HUES6 (cell line): Measurements from ENCODE around the gene KCNH6.
A peak's percentile ranks its signal among the peaks of the same experiment; 100 is the strongest.

Experiments used
- H3K27ac ChIP-seq: 2 replicates; pipeline ENCODE4 v1.7.0; 2013; ENCODE audit warnings: low read depth, mild to moderate bottlenecking, low read length, inconsistent platforms
- H3K27me3 ChIP-seq: 2 replicates; pipeline ENCODE4 v1.6.1; 2013; ENCODE audit warnings: low read length; ENCODE audit not compliant: control insufficient read depth, insufficient read depth
- H3K36me3 ChIP-seq: 2 replicates; pipeline ENCODE4 v1.6.1; 2013; ENCODE audit warnings: low read length; ENCODE audit not compliant: control insufficient read depth, insufficient read depth
- H3K4me1 ChIP-seq: 2 replicates; pipeline ENCODE4 v1.6.1; 2013; ENCODE audit warnings: low read length; ENCODE audit not compliant: control insufficient read depth, insufficient read depth
- H3K4me3 ChIP-seq: 2 replicates; pipeline ENCODE4 v1.5.1; 2013; ENCODE audit warnings: low read depth, low read length
- H3K9ac ChIP-seq: one replicate; pipeline ENCODE4 v1.6.1; 2013; ENCODE audit warnings: mild to moderate bottlenecking, low read length
- H3K9me3 ChIP-seq: 2 replicates; pipeline ENCODE4 v1.6.1; 2013; ENCODE audit warnings: low read depth, low read length; ENCODE audit not compliant: control insufficient read depth, insufficient read depth

Gene KCNH6, protein sequence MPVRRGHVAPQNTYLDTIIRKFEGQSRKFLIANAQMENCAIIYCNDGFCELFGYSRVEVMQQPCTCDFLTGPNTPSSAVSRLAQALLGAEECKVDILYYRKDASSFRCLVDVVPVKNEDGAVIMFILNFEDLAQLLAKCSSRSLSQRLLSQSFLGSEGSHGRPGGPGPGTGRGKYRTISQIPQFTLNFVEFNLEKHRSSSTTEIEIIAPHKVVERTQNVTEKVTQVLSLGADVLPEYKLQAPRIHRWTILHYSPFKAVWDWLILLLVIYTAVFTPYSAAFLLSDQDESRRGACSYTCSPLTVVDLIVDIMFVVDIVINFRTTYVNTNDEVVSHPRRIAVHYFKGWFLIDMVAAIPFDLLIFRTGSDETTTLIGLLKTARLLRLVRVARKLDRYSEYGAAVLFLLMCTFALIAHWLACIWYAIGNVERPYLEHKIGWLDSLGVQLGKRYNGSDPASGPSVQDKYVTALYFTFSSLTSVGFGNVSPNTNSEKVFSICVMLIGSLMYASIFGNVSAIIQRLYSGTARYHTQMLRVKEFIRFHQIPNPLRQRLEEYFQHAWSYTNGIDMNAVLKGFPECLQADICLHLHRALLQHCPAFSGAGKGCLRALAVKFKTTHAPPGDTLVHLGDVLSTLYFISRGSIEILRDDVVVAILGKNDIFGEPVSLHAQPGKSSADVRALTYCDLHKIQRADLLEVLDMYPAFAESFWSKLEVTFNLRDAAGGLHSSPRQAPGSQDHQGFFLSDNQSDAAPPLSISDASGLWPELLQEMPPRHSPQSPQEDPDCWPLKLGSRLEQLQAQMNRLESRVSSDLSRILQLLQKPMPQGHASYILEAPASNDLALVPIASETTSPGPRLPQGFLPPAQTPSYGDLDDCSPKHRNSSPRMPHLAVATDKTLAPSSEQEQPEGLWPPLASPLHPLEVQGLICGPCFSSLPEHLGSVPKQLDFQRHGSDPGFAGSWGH

DNA sequence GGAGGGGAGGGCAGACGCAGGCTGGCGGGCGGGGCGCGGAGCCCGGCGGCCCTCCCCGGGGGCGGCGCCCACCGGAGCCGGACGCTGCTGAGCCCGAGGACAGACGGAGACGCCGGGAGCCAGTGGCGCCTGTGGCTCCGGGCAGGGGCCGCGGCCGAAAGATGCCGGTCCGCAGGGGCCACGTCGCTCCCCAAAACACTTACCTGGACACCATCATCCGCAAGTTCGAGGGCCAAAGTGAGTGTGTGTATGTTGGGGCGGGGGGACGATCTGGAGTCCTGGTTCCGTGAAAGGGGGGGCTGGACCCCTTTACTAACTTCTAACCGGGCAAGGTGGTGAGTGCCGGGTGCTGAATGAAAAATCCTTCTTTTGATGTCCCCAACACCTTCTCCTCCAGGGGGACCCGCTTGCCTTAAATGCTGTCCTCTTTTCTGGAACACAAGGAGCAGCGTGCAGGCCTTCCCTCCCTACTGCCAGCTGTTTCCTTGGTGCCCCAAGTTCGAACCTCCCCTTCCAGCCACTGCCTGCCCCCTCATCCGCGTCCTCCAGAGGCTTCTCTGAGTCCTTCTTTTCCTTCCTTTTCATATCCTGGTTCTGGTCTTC lies at the start of gene KCNH6:
KCNH6 (plus strand) TSS at position 106 of the 603 bp plus-strand sequence; CDS start at position 162, 56 bp downstream.
- peak within 1 kb of the TSS; percentile 34 for H3K9ac ChIP-seq
- no peaks in the 10 kb centered on the region for H3K36me3 ChIP-seq
- H3K27me3 ChIP-seq, result peaks cover 20% of the 10 kb centered on the region
- no peaks in the 10 kb centered on the region for H3K9me3 ChIP-seq
- no peak within 1 kb of the TSS for H3K27ac ChIP-seq
- peak within 1 kb of the TSS; percentile 84 for H3K4me3 ChIP-seq
- H3K4me1 ChIP-seq, result peaks cover 20% of the 10 kb centered on the region

DNA sequence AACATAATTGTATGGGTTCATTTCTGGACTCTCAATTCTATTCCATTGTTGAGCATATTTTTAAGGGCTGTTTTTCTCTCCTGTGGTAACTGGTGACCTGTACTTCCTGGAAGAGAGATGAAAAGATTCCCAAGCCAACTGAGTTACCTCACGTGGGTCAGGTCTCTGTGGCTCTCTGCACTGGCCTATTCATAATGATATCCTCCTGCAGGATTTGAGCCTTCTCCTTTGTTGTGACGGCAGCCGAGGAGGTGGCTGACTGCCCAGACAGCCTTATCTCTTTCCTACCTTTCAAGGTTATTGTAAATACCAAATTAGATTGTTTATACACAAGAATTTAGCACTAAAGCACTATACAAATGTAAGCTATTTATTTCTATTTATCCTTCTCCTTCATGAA lies 49.0 kb upstream of the KCNH6 start:
- Histone ChIP-seq H3K9me3 (no peaks in the 10 kb centered on the region), H3K4me1 (peaks cover 28% of the 10 kb centered on the region), H3K36me3 (no peaks in the 10 kb centered on the region), H3K27me3 (peaks cover 27% of the 10 kb centered on the region), H3K4me3 (no peak overlapping the region), H3K27ac (no peak overlapping the region), H3K9ac (no peak overlapping the region)

DNA sequence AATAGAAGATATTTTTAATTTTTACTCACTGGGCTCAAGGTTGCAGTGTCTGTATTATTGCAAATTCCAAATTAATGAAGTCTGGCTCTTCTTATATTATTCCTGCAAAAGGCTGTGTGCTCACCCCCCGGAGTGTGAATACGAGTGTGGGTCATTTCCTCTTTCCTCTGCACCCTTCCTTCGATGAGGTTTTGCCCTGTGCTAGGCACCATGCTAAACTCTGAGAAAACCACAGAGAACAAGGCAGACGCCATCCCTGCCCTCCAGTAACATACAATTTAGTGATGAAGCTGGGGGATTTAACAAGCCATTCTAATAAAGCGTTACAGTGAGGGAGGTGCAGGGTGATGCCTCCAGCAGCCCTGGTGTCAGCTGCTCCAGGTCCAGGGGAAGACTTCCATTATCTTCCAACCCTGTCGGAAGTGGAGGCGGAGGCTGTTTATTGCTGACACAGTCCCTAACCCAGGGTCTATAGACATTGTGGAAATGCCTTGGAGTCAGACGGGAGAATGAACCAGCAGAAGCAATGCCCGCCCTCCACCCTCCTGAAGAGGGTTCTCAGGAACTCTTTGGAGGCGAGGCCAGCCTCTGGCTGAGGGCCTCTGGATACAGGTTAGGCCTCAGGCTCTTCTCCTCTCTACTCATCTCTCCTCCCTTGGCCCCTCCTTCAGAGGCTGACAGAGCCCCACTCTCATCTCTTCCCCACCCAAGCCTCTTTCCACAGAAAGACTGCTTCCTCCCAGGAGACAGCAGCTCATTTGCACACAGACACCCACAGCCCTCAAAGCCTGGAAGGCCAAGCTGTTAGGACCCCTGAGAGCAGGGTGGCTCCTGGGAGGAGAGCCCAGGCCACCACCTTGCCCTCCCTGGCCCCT lies 48.3 kb upstream of the KCNH6 start:
- Histone ChIP-seq H3K27ac (no peak overlapping the region), H3K4me3 (no peak overlapping the region), H3K36me3 (no peaks in the 10 kb centered on the region), H3K9ac (peak overlapping the region; percentile 4), H3K27me3 (peaks cover 27% of the 10 kb centered on the region), H3K9me3 (no peaks in the 10 kb centered on the region), H3K4me1 (peaks cover 28% of the 10 kb centered on the region)

DNA sequence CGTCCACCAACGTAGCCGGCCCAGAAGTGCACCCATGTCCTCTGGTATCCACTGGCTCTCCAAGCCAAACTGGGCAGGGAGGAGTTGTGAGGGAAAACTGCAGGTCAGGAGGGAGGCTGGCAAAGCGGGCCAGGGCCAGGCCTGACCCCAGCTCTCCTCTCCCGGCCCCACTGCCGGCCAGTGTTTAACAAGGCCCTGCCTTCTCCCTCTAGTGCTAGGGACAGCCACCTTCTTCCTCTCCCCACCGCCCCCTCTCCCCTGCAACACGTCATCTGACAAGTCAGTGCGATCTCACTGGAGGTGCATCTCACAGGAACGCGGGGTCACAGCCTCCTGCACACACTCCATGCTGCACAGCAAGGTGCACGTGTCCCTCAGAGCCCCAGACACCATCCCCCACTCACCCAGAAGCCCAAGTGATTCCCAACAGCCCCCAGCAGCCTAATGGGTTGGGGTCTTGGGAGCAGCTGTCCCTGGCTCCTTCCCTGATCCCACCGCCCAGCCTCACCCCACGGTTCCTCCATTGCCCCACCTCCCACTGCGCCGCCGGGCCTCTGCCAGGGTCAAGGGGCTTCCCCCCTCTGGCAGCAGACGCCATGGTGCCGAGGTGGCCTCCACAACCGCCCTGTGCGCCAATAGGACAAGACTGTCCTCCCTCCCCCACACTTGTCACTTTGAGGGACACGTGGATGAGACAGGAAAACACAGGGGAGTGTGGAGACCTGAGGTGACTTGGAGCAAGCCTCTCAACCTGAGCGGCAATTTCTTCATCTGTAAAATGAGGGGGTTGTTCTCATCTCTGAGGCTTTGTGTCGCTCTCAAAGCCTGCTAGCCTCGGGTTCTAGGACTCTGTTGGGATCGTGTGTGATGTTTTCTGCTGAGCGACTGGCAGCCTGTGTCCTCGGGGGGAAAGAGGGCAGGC lies 47.4 kb upstream of the KCNH6 start:
- H3K36me3 ChIP-seq, result no peaks in the 10 kb centered on the region
- H3K27me3 ChIP-seq, result peaks cover 27% of the 10 kb centered on the region
- H3K9me3 ChIP-seq, result no peaks in the 10 kb centered on the region
- peak overlapping the region; percentile 26 for H3K9ac ChIP-seq
- no peak overlapping the region for H3K27ac ChIP-seq
- peak overlapping the region; percentile 52 for H3K4me3 ChIP-seq
- peaks cover 28% of the 10 kb centered on the region for H3K4me1 ChIP-seq

DNA sequence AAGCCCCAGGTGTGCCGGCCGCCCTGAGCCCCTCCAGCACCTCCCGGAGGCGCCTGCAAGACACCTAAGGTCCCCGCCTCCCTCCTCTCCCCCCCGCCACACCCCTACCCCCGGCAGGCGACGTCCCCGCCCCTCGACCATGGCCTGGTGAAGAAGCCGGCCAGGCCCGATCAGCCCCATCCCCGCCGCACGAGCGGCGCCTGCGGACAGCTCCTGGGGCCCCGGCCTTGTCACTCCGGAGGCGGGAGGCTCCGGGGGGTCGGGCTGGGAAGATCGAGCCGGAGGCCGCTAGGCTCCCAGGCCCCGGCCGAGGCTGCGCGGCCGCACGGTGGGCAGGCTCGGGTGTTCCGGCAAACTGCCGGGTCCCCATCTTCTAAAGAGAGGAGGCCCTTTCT lies 46.7 kb upstream of the KCNH6 start:
- Histone ChIP-seq H3K9ac (no peak overlapping the region), H3K9me3 (no peaks in the 10 kb centered on the region), H3K27me3 (peaks cover 27% of the 10 kb centered on the region), H3K4me3 (peak overlapping the region; percentile 52), H3K27ac (no peak overlapping the region), H3K4me1 (peaks cover 28% of the 10 kb centered on the region), H3K36me3 (no peaks in the 10 kb centered on the region)

DNA sequence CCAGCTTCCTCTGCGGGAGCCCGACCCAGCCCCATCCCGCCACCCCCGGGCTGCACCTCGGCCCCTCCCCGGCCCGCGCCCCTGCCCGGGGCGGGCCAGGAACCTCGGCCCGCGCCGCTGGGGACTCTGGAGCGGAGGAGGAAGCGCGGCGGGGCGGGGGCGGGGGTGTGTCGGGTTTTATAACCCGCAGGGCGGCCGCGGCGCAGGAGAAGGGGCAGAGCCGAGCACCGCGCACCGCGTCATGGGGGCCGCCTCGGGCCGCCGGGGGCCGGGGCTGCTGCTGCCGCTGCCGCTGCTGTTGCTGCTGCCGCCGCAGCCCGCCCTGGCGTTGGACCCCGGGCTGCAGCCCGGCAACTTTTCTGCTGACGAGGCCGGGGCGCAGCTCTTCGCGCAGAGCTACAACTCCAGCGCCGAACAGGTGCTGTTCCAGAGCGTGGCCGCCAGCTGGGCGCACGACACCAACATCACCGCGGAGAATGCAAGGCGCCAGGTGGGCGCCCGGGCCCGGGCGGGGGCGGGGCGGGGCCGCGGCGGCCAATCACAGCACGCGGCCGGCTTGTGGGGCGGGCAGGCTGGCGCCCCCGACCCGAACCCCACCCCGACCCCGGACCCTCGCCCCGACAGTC lies 46.2 kb upstream of the KCNH6 start, which contains the start of gene ACE:
ACE (plus strand) TSS at position 208 of the 626 bp plus-strand sequence; CDS start at position 242, 34 bp downstream.
- Histone ChIP-seq H3K27me3 (peaks cover 27% of the 10 kb centered on the region), H3K9me3 (no peaks in the 10 kb centered on the region)

DNA sequence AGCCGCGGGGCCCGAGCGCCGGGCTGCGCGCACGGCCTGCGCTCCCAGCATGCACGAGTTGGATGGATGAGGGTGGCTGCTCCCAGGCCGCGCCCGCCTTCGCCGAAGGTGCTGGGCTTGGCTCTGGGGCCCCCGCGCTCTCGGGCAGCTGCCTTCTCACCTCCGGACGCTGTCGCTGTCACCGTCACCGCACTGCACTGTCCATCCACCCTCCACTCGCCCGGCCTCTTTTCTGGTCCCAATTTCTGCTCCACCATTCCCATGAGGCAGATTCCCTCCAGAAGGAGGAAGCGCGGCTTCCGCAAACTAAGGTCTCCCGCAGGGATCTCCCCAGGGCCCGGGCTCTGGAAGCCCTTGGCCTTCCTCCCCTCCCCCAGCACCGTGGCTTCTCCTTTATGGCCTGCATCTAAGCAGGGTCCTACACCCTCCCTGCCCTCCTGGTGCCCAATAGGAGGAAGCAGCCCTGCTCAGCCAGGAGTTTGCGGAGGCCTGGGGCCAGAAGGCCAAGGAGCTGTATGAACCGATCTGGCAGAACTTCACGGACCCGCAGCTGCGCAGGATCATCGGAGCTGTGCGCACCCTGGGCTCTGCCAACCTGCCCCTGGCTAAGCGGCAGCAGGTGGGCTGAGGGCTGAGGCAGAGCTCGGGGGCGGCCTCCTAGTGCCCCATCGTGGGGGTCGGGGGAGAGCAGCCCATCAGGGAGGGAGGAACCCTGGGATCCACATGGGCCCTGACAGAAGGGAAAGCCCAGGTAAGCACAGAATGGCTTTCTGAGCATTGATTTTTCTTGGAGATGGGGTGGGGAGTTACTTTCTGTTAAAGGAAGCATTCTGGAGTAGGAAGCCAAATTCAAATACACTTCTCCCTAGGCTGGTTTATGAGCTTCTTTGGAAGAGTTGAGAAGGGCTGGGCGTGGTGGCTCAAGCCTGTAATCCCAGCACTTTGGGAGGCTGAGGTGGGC lies 45.4 kb upstream of the KCNH6 start:
- H3K27ac ChIP-seq, result no peak overlapping the region
- H3K9me3 ChIP-seq, result no peaks in the 10 kb centered on the region
- no peaks in the 10 kb centered on the region for H3K36me3 ChIP-seq
- H3K4me1 ChIP-seq, result peaks cover 28% of the 10 kb centered on the region
- peaks cover 27% of the 10 kb centered on the region for H3K27me3 ChIP-seq
- peak overlapping the region; percentile 60 for H3K4me3 ChIP-seq
- no peak overlapping the region for H3K9ac ChIP-seq

More for the DNA sequence above, 46.2 kb upstream of the KCNH6 start, which contains the start of gene ACE:
- H3K36me3 ChIP-seq, result no peaks in the 10 kb centered on the region
- H3K9ac ChIP-seq, result peak within 1 kb of the TSS; percentile 26
- H3K27ac ChIP-seq, result no peak within 1 kb of the TSS
- peaks cover 28% of the 10 kb centered on the region for H3K4me1 ChIP-seq
- H3K4me3 ChIP-seq, result peak within 1 kb of the TSS; percentile 60

DNA sequence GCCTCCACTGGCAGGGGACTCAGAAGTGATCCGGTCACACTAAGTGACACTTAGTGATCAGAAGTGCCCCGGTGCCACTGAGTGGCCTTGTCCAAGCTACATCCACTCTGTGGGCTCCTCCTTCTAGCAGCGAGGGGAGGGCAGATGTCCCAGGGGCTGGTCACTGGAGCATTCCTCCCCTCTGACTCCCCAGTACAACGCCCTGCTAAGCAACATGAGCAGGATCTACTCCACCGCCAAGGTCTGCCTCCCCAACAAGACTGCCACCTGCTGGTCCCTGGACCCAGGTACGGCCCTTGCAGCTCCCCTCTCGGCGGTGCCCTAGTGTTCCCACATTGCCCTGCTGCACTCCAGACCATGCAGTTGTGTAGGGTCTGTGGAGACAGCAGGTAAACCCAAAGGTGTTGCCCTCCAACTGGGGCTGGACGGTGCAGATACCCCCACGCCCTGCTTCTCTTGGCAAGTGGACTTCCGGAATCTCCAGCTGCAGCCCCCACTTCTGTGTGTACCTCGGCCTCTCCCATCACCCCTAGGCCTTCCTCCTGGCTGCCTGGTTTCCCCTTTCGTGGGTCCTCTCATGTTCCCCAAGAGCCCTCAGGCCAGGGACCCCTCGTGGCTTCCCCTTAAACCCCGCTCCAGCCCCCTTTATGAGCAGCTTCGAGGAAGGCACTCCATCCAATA lies 44.2 kb upstream of the KCNH6 start:
- Histone ChIP-seq H3K27me3 (peaks cover 27% of the 10 kb centered on the region), H3K9me3 (no peaks in the 10 kb centered on the region), H3K27ac (no peak overlapping the region), H3K4me1 (peaks cover 28% of the 10 kb centered on the region), H3K9ac (no peak overlapping the region), H3K36me3 (no peaks in the 10 kb centered on the region), H3K4me3 (peak overlapping the region; percentile 10; the same call in 1 of the 2 replicates)
